ENCODE measurements around the gene PAX2. TPM values are rescaled to one million over a fixed set of nuclear protein-coding genes. Genes with fewer than 3 reads are reported as not detected.

The PAX2 gene
- polyA plus RNA-seq (2011; rRNA removed) (0.05 and 0.06 TPM in 2 replicates), polyA plus RNA-seq (2017; fragmentation: RNase III; extraction: RNeasy Plus Mini Kit Qiagen cat#74134 plus additional on column Dnase treatment) (0.18 to 0.21 TPM (median 0.21 TPM) in 3 replicates), polyA minus RNA-seq (2011; rRNA and poly(A)+ RNA removed) (0.10 TPM in 1 of 2 replicates, not detected in the other)
- 0.04 and 0.05 TPM in 2 replicates for polyA plus RNA-seq (2012; cell fraction: cytosol; rRNA removed)
- 0.14 and 0.24 TPM in 2 replicates for polyA plus RNA-seq (2012; cell fraction: nucleus; rRNA removed)

DNA sequence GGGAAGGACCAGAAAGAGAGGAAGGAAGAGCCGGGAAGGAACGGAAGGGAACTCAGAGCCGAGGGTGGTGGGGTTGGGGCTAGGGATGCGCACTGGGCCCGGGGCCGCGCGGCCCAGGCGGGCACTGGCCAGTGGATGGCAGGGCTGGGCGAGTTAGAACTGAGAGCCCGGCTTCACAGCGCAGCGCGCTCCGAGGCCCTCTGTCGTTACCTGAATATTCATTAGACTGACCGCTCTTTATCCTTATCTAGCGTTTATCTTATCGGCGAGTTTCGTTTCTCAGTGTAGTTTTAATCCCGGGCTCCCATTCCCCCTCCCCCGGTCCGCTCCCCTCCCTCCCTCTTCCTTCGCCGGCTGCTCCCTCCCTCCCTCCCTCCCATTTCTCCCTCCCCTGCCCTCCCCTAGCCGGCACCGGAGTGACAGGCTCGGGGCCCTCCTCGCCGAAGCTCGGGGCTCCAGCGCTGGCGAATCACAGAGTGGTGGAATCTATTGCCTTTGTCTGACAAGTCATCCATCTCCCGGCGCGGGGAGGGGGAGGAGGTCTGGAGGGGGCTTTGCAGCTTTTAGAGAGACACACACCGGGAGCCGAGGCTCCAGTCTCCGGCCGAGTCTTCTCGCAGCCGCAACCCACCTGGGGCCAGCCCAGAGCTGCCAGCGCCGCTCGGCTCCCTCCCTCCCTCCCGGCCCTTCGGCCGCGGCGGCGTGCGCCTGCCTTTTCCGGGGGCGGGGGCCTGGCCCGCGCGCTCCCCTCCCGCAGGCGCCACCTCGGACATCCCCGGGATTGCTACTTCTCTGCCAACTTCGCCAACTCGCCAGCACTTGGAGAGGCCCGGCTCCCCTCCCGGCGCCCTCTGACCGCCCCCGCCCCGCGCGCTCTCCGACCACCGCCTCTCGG is at the start of gene PAX2:
PAX2 (plus strand) TSS at position 596 of the 895 bp plus-strand sequence. CDS start 679 bp downstream, outside the sequence.
- peak within 1 kb of the TSS; percentile 50 for H3K4me3 ChIP-seq
- H3K4me1 ChIP-seq = peaks cover 23% of the 10 kb centered on the region
- no peaks in the 10 kb centered on the region for H3K9me3 ChIP-seq
- peak within 1 kb of the TSS; percentile 98 for H3K4me2 ChIP-seq
- ChIA-PET POLR2A (no interaction called here), CTCF (interaction anchor here (0.9 to 10.8 kb wide), 26 partner anchors 9 to 312 kb away, joined by 3 to 129 read pairs (median 12); no protein-coding TSS in a partner anchor)
- FAIRE-seq = no peak
- peak; percentile 63 to 69 for ATAC-seq
- TF ChIP-seq ZC3H11A (IDR thresholded peaks at IDR 0.05) (no peak), PHF8 (IDR thresholded peaks at IDR 0.05; ENCODE audit: borderline replicate concordance, low read depth) (no peak), ZFP36 (IDR thresholded peaks at IDR 0.05; ENCODE audit: borderline replicate concordance, partially characterized antibody) (no peak), RNF2 (IDR thresholded peaks at IDR 0.05; ENCODE audit: borderline replicate concordance, low read depth) (no peak), ZSCAN20 (CRISPR knock-in tag; IDR thresholded peaks at IDR 0.05) (no peak), CBX8 (IDR thresholded peaks at IDR 0.05) (no peak), JUNB (IDR thresholded peaks at IDR 0.05) (no peak), TFCP2L1 (CRISPR knock-in tag; IDR thresholded peaks at IDR 0.05) (no peak), RAD21 (conservative IDR thresholded peaks at IDR 0.05 in 1 of 2, IDR thresholded peaks at IDR 0.05 in 1 of 2) (no peak)
- TF ChIP-seq, protein P1, sequence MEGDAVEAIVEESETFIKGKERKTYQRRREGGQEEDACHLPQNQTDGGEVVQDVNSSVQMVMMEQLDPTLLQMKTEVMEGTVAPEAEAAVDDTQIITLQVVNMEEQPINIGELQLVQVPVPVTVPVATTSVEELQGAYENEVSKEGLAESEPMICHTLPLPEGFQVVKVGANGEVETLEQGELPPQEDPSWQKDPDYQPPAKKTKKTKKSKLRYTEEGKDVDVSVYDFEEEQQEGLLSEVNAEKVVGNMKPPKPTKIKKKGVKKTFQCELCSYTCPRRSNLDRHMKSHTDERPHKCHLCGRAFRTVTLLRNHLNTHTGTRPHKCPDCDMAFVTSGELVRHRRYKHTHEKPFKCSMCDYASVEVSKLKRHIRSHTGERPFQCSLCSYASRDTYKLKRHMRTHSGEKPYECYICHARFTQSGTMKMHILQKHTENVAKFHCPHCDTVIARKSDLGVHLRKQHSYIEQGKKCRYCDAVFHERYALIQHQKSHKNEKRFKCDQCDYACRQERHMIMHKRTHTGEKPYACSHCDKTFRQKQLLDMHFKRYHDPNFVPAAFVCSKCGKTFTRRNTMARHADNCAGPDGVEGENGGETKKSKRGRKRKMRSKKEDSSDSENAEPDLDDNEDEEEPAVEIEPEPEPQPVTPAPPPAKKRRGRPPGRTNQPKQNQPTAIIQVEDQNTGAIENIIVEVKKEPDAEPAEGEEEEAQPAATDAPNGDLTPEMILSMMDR (IDR thresholded peaks at IDR 0.05) = no peak
- DNase-seq (ENCODE audit: low read depth in 1 of 2, low spot score in 1 of 2) = peak; percentile 43 to 44
- 3% methylated on average over 25 of the region's 75 CpGs for WGBS (ENCODE audit: missing lambda C conversion rate)
- peak within 1 kb of the TSS in 1 of 2 experiments; percentile 73; a peak in 3 of 6 replicates for H3K27ac ChIP-seq

DNA sequence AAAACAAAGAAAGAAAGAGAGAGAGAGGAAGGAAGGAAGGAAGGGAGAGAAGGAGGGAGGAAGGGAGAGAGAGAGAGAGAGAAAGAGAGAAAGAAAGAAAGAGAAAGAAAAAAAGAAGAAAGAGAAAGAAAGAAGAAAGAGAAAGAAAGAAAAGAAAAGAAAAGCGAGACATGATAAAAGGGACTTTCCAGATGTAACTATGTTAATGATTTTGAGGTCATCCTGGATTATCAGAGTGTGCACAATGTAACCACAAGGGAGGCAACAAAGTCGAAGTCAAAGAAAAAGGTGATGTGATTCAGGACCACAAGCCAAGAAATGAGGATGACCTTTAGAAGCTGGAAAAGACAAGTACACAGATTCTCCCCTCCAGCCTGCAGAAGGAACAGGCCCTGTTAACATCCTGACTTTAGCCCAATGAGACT is 48.9 kb upstream of the PAX2 start:
- peak overlapping the region; percentile 53 for H3K4me2 ChIP-seq
- ChIA-PET POLR2A (interaction anchor here (0.7 kb wide), 1 partner anchor 71 kb away, joined by 4 read pairs; no protein-coding TSS in a partner anchor), CTCF (interaction anchor here (0.6 to 1.5 kb wide), 5 partner anchors 10 to 51 kb away, joined by 3 to 5 read pairs (median 4); no protein-coding TSS in a partner anchor)
- no peak for FAIRE-seq
- no peak overlapping the region for H3K4me3 ChIP-seq
- peak; percentile 41 to 54; a peak in 3 of 6 replicates for ATAC-seq
- DNase-seq (ENCODE audit: low read depth in 1 of 2, low spot score in 1 of 2) = peak; percentile 21 to 26
- no peak for TF ChIP-seq KDM5A (IDR thresholded peaks at IDR 0.05)
- TF ChIP-seq NPAS2 (CRISPR knock-in tag; IDR thresholded peaks at IDR 0.05; ENCODE audit: borderline replicate concordance) = no peak
- TF ChIP-seq, protein P2, sequence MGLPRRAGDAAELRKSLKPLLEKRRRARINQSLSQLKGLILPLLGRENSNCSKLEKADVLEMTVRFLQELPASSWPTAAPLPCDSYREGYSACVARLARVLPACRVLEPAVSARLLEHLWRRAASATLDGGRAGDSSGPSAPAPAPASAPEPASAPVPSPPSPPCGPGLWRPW (IDR thresholded peaks at IDR 0.05) = no peak
- no peak for TF ChIP-seq CHD4 (IDR thresholded peaks at IDR 0.05; ENCODE audit: borderline replicate concordance)
- TF ChIP-seq NR3C1 (IDR thresholded peaks at IDR 0.05) = no peak
- TF ChIP-seq, protein P3, sequence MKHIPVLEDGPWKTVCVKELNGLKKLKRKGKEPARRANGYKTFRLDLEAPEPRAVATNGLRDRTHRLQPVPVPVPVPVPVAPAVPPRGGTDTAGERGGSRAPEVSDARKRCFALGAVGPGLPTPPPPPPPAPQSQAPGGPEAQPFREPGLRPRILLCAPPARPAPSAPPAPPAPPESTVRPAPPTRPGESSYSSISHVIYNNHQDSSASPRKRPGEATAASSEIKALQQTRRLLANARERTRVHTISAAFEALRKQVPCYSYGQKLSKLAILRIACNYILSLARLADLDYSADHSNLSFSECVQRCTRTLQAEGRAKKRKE (CRISPR knock-in tag; IDR thresholded peaks at IDR 0.05; ENCODE audit: low read depth) = no peak
- no peak for TF ChIP-seq REST (IDR thresholded peaks at IDR 0.05)
- TF ChIP-seq USF2 (IDR thresholded peaks at IDR 0.05) = no peak
- TF ChIP-seq KDM1A (IDR thresholded peaks at IDR 0.05; ENCODE audit: low read depth) = no peak
- no peak for TF ChIP-seq ZFP36 (IDR thresholded peaks at IDR 0.05; ENCODE audit: borderline replicate concordance, partially characterized antibody)
- H3K9me3 ChIP-seq = no peaks in the 10 kb centered on the region
- WGBS (ENCODE audit: missing lambda C conversion rate) = 18% methylated on average over 2 of the region's 2 CpGs
- peaks cover 20% of the 10 kb centered on the region for H3K4me1 ChIP-seq
- peak overlapping the region; percentile 40 to 68; a peak in 4 of 6 replicates for H3K27ac ChIP-seq

Data from A549 (cell line).